Measurements from ENCODE around the gene SEC63. TPM values are rescaled to one million over a fixed set of nuclear protein-coding genes. Genes with fewer than 3 reads are reported as not detected.
"Not testable (repeated sequence)": the region's sequence is repeated elsewhere in the genome, so short reads cannot be mapped to it uniquely, and the experiment has no call there.

The SEC63 gene
- total RNA-seq, 1 experiment from 2014 or later = 51.3 TPM

DNA sequence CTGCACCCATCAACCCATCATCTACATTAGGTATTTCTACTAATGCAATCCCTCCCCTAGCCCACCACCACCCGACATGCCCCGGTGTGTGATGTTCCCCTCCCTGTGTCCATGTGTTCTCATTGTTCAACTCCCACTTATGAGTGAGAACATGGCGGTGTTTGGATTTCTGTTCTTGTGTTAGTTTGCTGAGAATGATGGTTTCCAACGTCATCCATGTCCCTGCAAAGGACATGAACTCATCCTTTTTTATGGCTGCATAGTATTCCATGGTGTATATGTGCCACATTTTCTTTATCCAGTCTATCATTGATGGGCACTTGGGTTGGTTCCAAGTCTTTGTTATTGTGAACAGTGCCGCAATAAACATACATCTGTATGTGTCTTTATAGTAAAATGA, 72.1 kb downstream of the SEC63 start:
- H3K4me3 ChIP-seq (replicated peaks in 1 of 2; ENCODE audit: low read depth in 1 of 2, low read length in 2 of 2); CTCF ChIA-PET; H2AFZ ChIP-seq (ENCODE audit: low read depth, low read length, poor library complexity, severe bottlenecking); ATAC-seq; intact Hi-C loops (cut with micrococcal nuclease); POLR2A ChIA-PET; H3K27ac ChIP-seq (ENCODE audit: low read depth, low read length); RAD21 ChIA-PET (ENCODE audit: low non-redundant PET in 1 of 2, low total read pairs in 2 of 2, uncharacterized antibody in 2 of 2, unreplicated experiment in 2 of 2); H3K79me2 ChIP-seq (ENCODE audit: insufficient read depth, low read length); H4K20me1 ChIP-seq (ENCODE audit: insufficient read depth); H3K4me2 ChIP-seq (ENCODE audit: low read length); BruUV-seq (replicated peaks); H3K36me3 ChIP-seq (ENCODE audit: control insufficient read depth in 1 of 2, insufficient read depth in 2 of 2, low read length in 2 of 2); H3K9me2 ChIP-seq (ENCODE audit: insufficient read depth); H3K9ac ChIP-seq (ENCODE audit: low read length); H3K4me1 ChIP-seq (ENCODE audit: control insufficient read depth in 1 of 2, insufficient read depth in 2 of 2, low read length in 2 of 2); H3K9me3 ChIP-seq (ENCODE audit: control insufficient read depth in 1 of 2, insufficient read depth in 1 of 2, low read depth in 1 of 2, low read length in 2 of 2); H3K27me3 ChIP-seq (ENCODE audit: insufficient read depth, low read length); DNase-seq (ENCODE audit: low read depth, low spot score): not testable (repeated sequence)

DNA sequence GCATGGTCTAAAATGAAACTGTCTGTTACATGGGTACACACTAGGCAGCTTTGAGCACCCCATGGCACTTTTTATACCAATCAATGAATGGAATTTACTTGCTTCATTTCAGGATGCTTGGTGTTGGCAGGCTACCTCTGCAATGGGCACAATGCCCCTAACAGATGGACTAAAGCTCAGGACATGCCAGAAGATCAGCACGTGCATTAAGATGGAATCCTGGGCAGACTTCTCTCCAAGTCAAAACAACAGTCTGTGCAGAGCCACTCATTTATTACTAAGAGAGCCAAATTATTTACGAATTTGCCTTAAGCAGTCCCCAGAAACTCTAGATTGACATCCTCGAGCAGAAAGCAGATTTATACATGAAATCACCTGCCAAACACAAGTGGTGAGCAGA, 78.1 kb downstream of the SEC63 start:
- TF ChIP-seq, protein P1, sequence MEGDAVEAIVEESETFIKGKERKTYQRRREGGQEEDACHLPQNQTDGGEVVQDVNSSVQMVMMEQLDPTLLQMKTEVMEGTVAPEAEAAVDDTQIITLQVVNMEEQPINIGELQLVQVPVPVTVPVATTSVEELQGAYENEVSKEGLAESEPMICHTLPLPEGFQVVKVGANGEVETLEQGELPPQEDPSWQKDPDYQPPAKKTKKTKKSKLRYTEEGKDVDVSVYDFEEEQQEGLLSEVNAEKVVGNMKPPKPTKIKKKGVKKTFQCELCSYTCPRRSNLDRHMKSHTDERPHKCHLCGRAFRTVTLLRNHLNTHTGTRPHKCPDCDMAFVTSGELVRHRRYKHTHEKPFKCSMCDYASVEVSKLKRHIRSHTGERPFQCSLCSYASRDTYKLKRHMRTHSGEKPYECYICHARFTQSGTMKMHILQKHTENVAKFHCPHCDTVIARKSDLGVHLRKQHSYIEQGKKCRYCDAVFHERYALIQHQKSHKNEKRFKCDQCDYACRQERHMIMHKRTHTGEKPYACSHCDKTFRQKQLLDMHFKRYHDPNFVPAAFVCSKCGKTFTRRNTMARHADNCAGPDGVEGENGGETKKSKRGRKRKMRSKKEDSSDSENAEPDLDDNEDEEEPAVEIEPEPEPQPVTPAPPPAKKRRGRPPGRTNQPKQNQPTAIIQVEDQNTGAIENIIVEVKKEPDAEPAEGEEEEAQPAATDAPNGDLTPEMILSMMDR (IDR thresholded peaks at IDR 0.05 in 2 of 3, conservative IDR thresholded peaks at IDR 0.05 in 1 of 3; ENCODE audit: borderline replicate concordance in 1 of 3, insufficient read depth in 1 of 3, low read depth in 2 of 3, low read length in 2 of 3) = no peak
- Histone ChIP-seq H3K4me1 (ENCODE audit: control insufficient read depth in 1 of 2, insufficient read depth in 2 of 2, low read length in 2 of 2) (no peaks in the 10 kb centered on the region), H3K27me3 (ENCODE audit: insufficient read depth, low read length) (no peaks in the 10 kb centered on the region), H3K36me3 (ENCODE audit: control insufficient read depth in 1 of 2, insufficient read depth in 2 of 2, low read length in 2 of 2) (peaks cover 5 to 21% of the 10 kb centered on the region in 2 experiments; a peak in 3 of 4 replicates), H3K27ac (ENCODE audit: low read depth, low read length) (no peak overlapping the region), H3K4me3 (replicated peaks in 1 of 2; ENCODE audit: low read depth in 1 of 2, low read length in 2 of 2) (no peak overlapping the region), H3K9me2 (ENCODE audit: insufficient read depth) (no peaks in the 10 kb centered on the region), H2AFZ (ENCODE audit: low read depth, low read length, poor library complexity, severe bottlenecking) (no peak overlapping the region), H3K9me3 (ENCODE audit: control insufficient read depth in 1 of 2, insufficient read depth in 1 of 2, low read depth in 1 of 2, low read length in 2 of 2) (no peaks in the 10 kb centered on the region), H3K4me2 (ENCODE audit: low read length) (no peak overlapping the region), H3K9ac (ENCODE audit: low read length) (no peak overlapping the region), H3K79me2 (ENCODE audit: insufficient read depth, low read length) (no peaks in the 10 kb centered on the region), H4K20me1 (ENCODE audit: insufficient read depth) (no peaks in the 10 kb centered on the region)
- ChIA-PET POLR2A (no interaction called here), CTCF (no interaction called here), RAD21 (ENCODE audit: low non-redundant PET in 1 of 2, low total read pairs in 2 of 2, uncharacterized antibody in 2 of 2, unreplicated experiment in 2 of 2) (no interaction called here)
- BruUV-seq (replicated peaks) = no TSS peak
- no peak for DNase-seq (ENCODE audit: low read depth, low spot score)
- intact Hi-C loops (cut with micrococcal nuclease) = no loop called here
- ATAC-seq = no peak

Data from HCT116 (cell line).